Chondrocyte (in vitro differentiated cells): ENCODE data around the gene HS3ST3B1. TPM values are rescaled to one million over a fixed set of nuclear protein-coding genes. Genes with fewer than 3 reads are reported as not detected.

Experiments
- DNase-seq: peaks from one replicate; pipeline ENCODE4 v3.0.0; 2021; ENCODE audit warnings: mixed read lengths, low spot score
- H3K27ac Mint-ChIP-seq: one replicate; pipeline ENCODE4 v1.8.0; 2021; ENCODE audit warnings: mild to moderate bottlenecking, moderate library complexity, mixed read lengths; ENCODE audit not compliant: unreplicated experiment
- H3K27me3 Mint-ChIP-seq: 2 replicates; pipeline ENCODE4 v1.8.0; 2021; ENCODE audit warnings: low read depth, mixed read lengths
- H3K36me3 Mint-ChIP-seq: 2 replicates; pipeline ENCODE4 v1.8.0; 2021; ENCODE audit warnings: low read depth, mixed read lengths
- H3K4me1 Mint-ChIP-seq: 2 replicates; pipeline ENCODE4 v1.8.0; 2021; ENCODE audit warnings: low read depth, mild to moderate bottlenecking, mixed read lengths
- H3K4me3 Mint-ChIP-seq: one replicate; pipeline ENCODE4 v1.8.0; 2021; ENCODE audit warnings: mild to moderate bottlenecking, moderate library complexity, mixed read lengths; ENCODE audit not compliant: unreplicated experiment
- H3K9me3 Mint-ChIP-seq: 2 replicates; pipeline ENCODE4 v1.8.0; 2021; ENCODE audit warnings: low read depth, mixed read lengths
- total RNA-seq: library from RNA; stranded (reverse); gene quantifications from 3 replicates; pipeline ENCODE4 v1.2.1, GENCODE V29; 2021
- TF ChIP-seq, protein P1 (sequence below): fragments of 200-600 bp; sonication (generic); IDR thresholded peaks from 2 replicates; pipeline ENCODE4 v1.5.0; 2021; ENCODE audit warnings: antibody characterized with exemption, mild to moderate bottlenecking, moderate library complexity

The HS3ST3B1 gene
- total RNA-seq, 1 donor from 2014 or later: 27.1 TPM

DNA sequence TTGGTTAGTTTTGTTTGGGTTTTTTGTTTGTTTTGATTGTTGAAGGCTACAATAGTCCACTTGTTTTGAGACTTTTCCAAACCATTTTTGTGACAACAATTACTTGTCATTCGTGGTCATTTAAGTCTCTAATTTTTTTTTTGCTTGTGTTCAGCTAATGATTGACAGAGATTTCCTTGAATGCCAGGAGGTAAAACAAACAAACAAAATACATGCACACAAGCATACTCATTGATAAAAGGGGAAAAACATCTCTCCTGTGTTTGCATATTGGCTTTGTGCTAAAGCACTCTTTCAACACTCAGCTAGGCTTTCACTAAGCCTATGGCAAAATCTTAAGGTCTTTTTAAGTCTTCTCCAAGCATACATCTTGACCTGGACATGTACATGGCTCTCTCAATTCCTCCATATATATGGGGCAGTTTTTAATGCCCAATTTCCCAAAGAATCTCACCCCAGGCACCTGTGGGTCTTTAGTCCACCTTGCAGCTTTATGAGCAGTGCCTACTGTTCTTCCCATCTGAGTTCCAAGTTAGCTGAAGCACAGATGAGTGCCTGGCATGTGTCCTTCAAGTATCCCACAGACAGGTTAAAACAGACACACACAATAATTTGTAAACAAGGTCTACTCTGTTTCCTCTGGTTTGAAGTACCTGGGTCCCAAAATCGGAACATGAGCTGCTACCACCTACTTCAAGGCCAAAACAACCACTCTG, 24.2 kb upstream of the HS3ST3B1 start:
- H3K9me3 Mint-ChIP-seq: peaks cover 13% of the 10 kb centered on the region
- H3K4me3 Mint-ChIP-seq: no peak overlapping the region

DNA sequence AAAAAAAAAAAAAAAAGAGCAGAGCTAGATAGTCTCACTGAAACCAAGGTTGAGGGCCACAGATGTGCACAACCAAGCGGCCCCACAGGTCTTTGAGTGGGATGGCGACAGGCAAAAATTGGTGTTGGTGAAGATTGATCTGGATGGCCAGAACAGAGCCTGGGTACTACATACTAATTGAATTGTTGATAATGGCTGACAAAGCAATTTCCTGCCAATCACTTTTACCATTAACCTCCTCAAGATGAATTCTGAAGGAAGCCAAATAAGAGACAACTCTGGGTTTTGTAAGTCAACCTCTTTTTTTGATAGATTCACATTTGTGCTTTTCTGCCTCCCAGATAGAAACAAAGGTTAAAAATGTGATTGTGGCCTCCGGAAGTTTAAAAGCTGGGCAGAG, 19.4 kb upstream of the HS3ST3B1 start:
- TF ChIP-seq, protein P1, sequence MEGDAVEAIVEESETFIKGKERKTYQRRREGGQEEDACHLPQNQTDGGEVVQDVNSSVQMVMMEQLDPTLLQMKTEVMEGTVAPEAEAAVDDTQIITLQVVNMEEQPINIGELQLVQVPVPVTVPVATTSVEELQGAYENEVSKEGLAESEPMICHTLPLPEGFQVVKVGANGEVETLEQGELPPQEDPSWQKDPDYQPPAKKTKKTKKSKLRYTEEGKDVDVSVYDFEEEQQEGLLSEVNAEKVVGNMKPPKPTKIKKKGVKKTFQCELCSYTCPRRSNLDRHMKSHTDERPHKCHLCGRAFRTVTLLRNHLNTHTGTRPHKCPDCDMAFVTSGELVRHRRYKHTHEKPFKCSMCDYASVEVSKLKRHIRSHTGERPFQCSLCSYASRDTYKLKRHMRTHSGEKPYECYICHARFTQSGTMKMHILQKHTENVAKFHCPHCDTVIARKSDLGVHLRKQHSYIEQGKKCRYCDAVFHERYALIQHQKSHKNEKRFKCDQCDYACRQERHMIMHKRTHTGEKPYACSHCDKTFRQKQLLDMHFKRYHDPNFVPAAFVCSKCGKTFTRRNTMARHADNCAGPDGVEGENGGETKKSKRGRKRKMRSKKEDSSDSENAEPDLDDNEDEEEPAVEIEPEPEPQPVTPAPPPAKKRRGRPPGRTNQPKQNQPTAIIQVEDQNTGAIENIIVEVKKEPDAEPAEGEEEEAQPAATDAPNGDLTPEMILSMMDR: no peak
- no peak for DNase-seq
- H3K9me3 Mint-ChIP-seq: peaks cover 3% of the 10 kb centered on the region
- peaks cover 2% of the 10 kb centered on the region for H3K36me3 Mint-ChIP-seq
- no peak overlapping the region for H3K27ac Mint-ChIP-seq
- H3K27me3 Mint-ChIP-seq: peaks cover 2% of the 10 kb centered on the region
- peaks cover 7% of the 10 kb centered on the region for H3K4me1 Mint-ChIP-seq
- H3K4me3 Mint-ChIP-seq: no peak overlapping the region

More for the DNA sequence above, 24.2 kb upstream of the HS3ST3B1 start:
- no peak overlapping the region for H3K27ac Mint-ChIP-seq
- TF ChIP-seq, protein P1: no peak
- H3K27me3 Mint-ChIP-seq: no peaks in the 10 kb centered on the region
- H3K4me1 Mint-ChIP-seq: peaks cover 7% of the 10 kb centered on the region
- no peak for DNase-seq
- H3K36me3 Mint-ChIP-seq: peaks cover 3% of the 10 kb centered on the region

DNA sequence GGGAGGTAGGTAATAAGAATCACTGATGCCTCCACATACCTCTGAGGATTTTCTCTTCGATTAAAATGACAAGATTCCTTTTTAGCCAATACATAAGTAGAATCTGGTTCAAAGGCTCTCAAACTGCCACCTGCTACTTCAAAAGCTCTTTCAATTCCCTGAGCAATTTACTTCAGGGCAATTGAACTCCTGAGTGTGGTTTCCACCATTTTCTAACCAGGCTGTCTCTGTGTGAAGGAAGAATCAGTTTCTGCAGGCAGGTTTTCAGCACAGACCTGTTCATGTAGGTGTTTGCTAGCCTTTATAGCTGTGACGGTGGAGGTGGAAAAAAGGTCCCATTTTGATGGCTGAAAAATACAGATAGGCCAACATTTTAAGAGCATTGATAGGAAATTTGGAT, 18.2 kb upstream of the HS3ST3B1 start:
- H3K4me1 Mint-ChIP-seq: peaks cover 7% of the 10 kb centered on the region
- H3K27me3 Mint-ChIP-seq: peaks cover 2% of the 10 kb centered on the region
- H3K4me3 Mint-ChIP-seq: no peak overlapping the region
- DNase-seq: no peak
- TF ChIP-seq, protein P1: no peak
- H3K9me3 Mint-ChIP-seq: peaks cover 3% of the 10 kb centered on the region
- no peak overlapping the region for H3K27ac Mint-ChIP-seq
- H3K36me3 Mint-ChIP-seq: peaks cover 2% of the 10 kb centered on the region

DNA sequence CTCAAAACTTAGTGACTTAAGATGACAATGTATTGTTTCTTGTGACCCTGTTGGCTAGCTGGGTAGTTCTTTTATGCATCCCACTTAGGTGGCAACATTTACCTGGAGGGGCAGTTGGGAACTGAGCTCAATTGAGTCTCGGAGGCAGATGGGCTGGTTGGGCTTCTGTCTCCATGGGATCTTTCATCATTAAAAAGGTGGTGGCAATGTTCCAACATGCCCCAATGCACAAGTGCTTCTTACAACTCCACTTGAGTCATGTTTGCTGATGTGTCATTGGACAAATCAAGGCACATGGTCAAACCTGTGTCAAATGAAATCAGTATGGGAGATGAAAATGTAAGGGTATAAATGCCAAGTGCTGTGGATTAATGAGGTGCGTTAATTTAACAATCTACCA, 11.7 kb upstream of the HS3ST3B1 start:
- no peak for DNase-seq
- no peak overlapping the region for H3K27ac Mint-ChIP-seq
- H3K4me3 Mint-ChIP-seq: no peak overlapping the region
- H3K36me3 Mint-ChIP-seq: peaks cover 2% of the 10 kb centered on the region
- no peaks in the 10 kb centered on the region for H3K27me3 Mint-ChIP-seq
- peaks cover 5% of the 10 kb centered on the region for H3K4me1 Mint-ChIP-seq
- TF ChIP-seq, protein P1: no peak
- H3K9me3 Mint-ChIP-seq: no peaks in the 10 kb centered on the region

DNA sequence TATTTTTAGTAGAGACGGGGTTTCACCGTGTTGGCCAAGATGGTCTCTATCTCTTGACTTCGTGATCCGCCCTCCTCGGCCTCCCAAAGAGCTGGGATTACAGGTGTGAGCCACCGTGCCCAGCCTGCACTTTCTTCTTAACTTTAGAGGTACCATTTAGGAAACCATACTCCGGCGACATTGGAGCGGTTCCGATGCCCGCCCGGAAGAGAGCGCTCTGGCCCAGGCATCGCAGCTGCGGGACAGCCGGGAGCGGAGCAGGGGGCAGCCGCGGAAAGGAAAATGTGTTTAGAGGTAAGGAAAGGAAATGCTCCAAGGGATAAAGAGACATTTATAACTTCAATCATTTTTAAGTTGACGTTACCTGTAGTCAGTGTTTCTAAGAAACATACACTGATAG, 6.0 kb upstream of the HS3ST3B1 start:
- no peak overlapping the region for H3K27ac Mint-ChIP-seq
- H3K9me3 Mint-ChIP-seq: no peaks in the 10 kb centered on the region
- H3K4me3 Mint-ChIP-seq: no peak overlapping the region
- H3K27me3 Mint-ChIP-seq: no peaks in the 10 kb centered on the region
- TF ChIP-seq, protein P1: no peak
- no peaks in the 10 kb centered on the region for H3K36me3 Mint-ChIP-seq
- peaks cover 32% of the 10 kb centered on the region for H3K4me1 Mint-ChIP-seq
- no peak for DNase-seq
